GM18505 (cell line): Measurements from ENCODE around the gene CDC42SE2.
"Not testable (repeated sequence)": the region's sequence is repeated elsewhere in the genome, so short reads cannot be mapped to it uniquely, and the experiment has no call there.

ENCODE experiments used
- ATAC-seq: cut with Tn5 transposase; IDR thresholded peaks from one replicate; pipeline ENCODE4 v1.9.1; 2021; ENCODE audit not compliant: unreplicated experiment
- POLR2A ChIP-seq: IDR thresholded peaks from 4 replicates; pipeline ENCODE4 v1.6.1; 2011; ENCODE audit warnings: borderline replicate concordance; ENCODE audit not compliant: insufficient read depth, insufficient read length; ENCODE audit errors: extremely low read depth

CDC42SE2 gene

DNA sequence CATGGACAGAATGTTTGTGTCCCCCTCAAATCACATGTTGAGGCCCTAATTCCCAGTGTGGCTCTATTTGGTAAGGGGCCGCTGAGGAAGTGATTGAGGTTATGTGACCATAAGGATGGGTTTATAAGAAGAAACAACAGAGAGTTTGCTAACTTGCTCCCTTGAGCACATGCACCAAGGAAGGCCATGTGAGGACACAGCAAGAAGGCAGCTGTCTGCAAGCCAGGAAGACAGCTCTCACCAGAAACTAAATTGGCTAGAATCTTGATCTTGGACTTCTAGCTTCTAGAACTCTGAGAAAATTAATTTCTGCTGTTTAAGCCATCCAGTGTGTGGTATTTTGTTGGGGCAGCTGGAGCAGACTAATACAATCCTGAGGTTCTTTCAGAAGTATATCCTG lies 35.2 kb upstream of the CDC42SE2 start:
- ATAC-seq: no peak
- no peak for TF ChIP-seq POLR2A

DNA sequence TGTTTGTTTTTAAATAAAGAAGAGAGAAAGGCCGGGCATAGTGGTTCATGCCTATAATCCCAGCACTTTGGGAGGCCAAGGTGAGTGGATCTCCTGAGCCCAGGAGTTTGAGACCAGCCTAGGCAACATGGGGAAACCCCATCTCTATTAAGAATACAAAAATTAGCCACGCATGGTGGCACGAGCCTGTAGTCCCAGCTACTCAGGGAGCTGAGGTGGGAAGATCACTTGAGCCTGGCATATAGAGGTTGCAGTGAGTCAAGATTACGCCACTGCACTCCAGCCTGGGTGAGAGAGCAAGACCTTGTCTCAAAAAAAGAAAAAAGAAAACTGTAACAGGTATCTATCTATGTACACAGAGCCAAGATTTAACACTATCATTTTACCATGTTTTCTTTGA lies 34.2 kb upstream of the CDC42SE2 start:
- ATAC-seq: no peak
- TF ChIP-seq POLR2A: no peak

DNA sequence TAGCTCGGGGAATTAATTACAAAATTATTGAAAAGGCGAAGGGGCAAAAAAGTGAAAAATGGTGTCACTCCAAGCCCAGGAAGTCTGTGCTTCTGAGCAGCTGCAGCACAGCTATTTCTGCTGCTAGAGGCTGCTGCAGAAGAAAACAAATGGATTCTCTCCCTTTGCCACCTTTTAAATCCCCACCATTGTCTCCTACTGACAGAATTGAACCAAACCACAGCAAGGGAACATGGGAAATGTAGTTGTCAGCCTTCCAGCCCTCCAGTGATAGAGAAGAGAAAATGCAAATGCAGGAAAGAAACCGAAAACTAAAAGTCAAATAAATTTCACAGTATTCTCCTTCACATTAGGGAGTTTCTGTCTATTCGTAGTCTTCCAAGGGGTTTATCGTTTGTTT lies 33.4 kb upstream of the CDC42SE2 start:
- TF ChIP-seq POLR2A: no peak
- no peak for ATAC-seq

DNA sequence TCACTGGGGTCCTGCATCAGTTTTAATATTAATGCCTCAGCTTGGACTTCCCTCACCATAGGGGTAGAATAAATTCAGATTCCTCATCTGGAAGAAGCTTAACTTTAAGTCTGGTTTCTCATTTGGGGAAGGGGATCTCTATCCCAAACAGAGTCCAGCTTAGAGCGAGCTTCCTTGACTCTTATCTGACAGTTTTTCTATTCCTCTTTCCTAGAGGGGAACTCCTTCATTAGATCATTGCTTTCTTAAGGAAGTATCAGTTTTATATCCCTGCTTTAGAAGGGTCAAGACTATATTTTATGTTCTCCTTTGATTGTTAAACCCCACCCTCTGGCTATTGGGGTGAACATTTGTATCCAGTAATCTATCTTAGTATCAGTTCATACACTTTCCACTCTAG lies 24.2 kb upstream of the CDC42SE2 start:
- ATAC-seq: no peak
- TF ChIP-seq POLR2A: no peak

DNA sequence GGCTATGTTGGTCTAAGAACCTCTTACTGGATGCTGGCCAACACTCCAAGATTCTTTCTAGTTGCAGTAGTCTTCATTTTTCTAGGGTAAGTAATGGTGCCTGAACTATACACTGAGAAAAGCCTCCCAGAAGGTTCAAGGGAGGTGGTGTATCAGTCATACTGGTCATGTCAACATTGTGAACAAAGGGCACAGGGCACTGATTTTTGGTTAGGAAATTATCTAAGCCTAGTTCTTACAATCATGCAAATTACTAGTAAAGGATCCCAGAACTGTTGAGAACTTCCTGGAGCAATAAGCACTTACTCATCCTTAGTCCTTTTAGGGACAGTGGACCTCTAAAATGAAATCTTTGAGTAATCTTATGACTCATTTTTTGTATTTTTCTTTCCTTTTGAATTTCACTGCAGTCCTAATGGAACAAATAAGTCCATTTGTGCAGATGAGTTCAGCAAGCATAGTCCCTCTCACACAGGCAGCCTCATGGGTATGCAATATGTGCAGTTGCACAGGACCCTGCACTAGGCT lies 21.1 kb upstream of the CDC42SE2 start:
- no peak for TF ChIP-seq POLR2A
- no peak for ATAC-seq

DNA sequence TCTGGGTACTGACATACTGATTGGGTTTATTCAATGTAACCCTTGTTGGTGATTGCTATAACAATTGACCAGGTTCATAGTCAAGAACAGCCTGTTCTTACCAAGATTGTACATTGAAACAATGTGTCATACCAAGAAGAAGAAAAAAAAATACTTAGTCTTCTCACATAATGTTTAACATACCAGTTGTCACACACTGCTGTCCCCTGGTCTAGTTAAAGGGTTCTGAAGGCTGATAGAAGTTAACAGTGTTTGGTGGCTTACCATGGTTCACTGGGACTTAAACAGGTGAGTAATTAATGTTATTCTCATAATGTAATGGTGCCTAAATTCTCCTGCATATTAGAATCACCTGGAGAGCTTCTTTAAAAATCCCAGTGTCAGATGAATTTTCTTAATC lies 18.5 kb upstream of the CDC42SE2 start:
- ATAC-seq: no peak
- TF ChIP-seq POLR2A: no peak

DNA sequence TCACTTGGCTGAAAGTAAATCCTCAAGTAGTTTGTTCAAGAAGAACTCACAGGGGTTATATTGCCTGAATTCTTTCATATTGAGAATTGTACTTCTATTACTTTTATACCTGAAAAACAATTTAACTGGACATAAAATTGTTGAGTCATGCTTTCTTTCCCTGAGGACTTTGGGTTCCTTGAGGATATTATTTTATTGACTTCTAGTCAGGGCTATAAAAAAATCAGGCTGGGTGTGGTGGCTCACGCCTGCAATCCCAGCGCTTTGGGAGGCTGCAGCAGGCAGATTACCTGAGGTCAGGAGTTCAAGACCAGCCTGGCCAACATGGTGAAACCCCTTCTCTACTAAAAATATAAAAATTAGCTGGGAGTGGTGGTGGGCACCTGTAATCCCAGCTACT lies 17.9 kb upstream of the CDC42SE2 start:
- no peak for ATAC-seq

DNA sequence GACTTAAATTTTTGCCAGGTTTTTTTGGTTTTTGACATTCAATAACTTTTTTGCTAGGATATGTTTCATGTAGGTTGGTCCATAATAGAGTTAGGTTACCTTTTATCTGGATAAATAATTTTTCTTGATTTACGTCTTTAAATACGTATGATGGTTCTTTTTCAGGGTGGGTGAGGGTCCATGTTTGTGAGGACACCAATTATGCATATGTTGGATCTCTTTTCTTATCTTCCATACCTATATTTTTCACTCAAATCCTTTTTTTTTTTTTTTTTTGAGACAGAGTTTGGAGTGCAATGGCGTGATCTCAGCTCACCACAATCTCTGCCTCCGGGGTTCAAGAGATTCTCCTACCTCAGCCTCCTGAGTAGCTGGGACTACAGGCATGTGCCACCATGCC lies 17.3 kb upstream of the CDC42SE2 start:
- no peak for ATAC-seq
- TF ChIP-seq POLR2A: no peak

More for the DNA sequence above, 17.9 kb upstream of the CDC42SE2 start:
- no peak for TF ChIP-seq POLR2A

DNA sequence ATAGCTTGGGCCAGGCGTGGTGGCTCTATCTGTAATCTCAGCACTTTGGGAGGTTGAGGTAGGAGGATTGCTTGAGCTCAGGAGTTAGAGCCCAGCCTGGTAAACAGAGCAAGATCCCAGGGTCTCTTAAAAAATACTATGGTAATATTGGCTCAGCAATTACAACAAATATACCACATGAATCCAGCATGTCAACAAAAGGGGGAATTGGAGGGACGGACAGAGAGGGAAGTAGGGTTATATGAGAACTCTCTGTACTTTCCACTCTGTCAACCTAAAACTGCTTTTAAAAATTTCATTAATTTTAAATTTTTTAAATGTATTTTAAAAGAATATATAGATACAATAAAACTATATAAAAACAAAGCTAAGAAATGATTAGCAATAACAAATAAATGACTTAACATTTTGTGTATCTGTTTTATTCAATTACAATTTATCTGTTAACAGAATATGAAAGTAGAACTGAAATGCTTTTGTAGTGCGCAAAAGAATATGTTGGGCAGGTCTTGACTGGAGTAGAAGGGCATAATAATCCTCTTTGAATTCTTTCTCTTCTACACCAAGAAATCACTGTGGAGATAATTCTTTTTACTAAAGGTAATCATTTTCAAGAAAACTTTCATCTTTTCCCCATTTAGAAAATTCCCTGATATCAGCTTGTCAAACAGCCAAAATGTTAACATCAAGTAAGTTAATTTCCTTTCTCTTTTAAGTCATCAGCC lies 12.9 kb upstream of the CDC42SE2 start:
- no peak for TF ChIP-seq POLR2A
- ATAC-seq: no peak

DNA sequence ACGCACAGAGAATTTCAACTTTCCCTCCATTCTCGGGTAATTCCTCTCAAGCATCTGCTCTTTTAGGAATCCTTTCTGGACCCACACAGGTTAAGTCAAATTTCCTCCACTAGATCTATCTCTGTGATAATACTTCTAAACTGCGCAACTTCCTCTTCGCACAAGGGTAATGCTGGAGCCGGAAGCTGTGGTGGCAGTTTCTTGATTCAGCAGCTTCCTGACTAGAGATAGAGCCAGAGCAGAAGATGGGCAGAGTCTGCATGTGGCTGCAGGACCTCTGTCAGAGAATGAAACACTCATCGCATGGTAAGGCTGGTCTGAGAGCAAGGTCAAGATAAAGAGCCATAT lies 11.1 kb upstream of the CDC42SE2 start:
- ATAC-seq: peak; percentile 88

DNA sequence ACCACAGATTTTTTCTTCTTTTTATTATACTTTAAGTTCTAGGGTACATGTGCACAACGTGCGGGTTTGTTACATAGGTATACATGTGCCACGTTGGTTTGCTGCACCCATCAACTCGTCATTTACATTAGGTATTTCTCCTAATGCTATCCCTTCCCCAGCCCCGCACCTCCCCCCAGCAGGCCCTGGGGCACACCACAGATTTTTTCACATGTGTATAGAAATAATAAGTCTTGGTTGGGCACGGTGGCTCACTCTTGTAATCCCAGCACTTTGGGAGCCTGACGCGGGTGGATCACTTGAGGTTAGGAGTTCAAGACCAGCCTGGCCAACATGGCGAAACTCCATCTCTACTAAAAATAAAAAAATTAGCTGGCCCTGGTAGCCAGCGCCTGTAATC lies 9.8 kb upstream of the CDC42SE2 start:
- ATAC-seq: not testable (repeated sequence)

More for the DNA sequence above, 11.1 kb upstream of the CDC42SE2 start:
- peak; percentile 69 for TF ChIP-seq POLR2A

DNA sequence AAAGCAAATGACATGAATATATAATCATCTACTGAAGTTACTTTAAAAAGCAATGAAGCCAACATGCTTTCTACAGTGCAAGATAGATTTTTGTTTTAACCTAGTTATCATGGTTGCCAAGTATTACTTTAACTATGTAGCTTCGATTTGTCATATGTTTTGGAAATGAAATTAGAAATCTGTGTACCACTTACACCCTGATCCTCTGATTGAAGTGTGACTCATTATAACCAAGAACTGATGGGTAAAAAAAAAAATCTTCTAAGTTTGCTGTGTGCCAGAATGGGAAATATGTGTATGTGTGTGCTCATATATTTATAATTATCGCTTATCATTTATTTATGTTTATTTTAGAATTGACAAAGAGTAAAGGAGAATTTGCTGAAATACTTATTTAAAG lies 9.1 kb upstream of the CDC42SE2 start:
- TF ChIP-seq POLR2A: no peak
- no peak for ATAC-seq

DNA sequence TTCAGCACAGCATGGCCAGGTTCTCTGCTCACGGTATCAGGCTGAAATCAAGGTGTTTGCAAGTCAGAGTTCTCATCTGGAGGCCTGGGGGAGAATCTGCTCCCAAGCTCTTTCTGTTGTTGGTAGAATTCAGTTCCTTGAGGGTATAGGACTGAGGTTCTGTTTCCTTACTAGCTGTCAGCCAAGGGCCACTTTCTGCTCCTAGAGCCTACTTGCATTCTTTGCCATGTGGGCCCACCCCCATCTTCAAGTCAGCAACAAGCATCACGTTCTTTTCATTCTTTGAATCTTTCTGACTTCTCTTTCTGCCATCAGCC lies 7.4 kb upstream of the CDC42SE2 start:
- no peak for TF ChIP-seq POLR2A
- ATAC-seq: no peak

DNA sequence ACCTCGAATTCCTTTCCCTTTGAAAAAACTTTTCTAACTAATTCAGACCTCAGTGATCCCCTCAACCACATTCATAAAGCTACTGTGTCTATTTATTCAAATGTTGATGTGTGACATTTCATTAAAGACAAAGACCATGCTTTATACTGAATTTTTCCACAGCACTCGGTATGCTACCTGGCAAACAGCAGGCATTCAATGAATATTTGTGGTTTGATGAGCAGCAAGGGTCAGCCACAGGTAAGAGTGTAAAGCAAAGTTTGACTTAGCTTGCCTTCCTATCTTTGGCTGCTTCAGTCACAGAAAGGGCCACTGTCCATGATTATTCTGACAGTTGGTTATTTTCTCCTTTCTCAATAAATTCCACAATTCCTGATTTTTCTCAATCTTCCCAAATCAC lies 5.1 kb upstream of the CDC42SE2 start:
- TF ChIP-seq POLR2A: no peak
- no peak for ATAC-seq

DNA sequence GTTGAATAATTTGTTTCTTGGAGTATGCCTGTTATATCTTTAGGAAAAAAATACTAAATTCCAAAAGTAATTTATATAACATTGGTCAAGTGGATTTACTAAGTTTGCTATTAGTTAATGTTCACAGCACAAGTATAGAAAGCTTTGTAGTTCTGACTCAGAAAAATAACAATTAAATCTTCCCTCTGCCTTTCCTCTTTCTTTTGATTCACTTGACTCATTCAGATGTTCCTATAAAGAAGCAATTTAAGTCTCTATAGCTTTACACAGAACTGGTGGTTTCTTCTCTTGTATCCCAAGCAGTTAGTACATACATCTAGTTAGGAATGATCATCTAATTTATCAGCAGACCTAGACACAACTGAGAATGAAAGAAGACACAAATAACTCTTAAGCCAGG lies 4.5 kb upstream of the CDC42SE2 start:
- TF ChIP-seq POLR2A: no peak

More for the DNA sequence above, 4.5 kb upstream of the CDC42SE2 start:
- ATAC-seq: no peak
